Ovary (tissue), 3 donors: ENCODE results near the gene DLX3.

Source experiments
- CTCF ChIP-seq, 3 donors: fragments of 450-650 bp in 2 of 3; fragments of 200-600 bp in 1 of 3; IDR thresholded peaks; one replicate each; pipeline versions ENCODE4 v1.5.1 to v1.8.0; 2016 to 2022; ENCODE audit warnings: antibody characterized with exemption in 3 of 3, mild to moderate bottlenecking in 1 of 3
- EP300 ChIP-seq: sonication (generic); formaldehyde crosslinking; IDR thresholded peaks from one replicate; pipeline ENCODE4 v1.6.1; 2017; ENCODE audit warnings: antibody characterized with exemption
- POLR2A ChIP-seq: fragments of 450-650 bp; IDR thresholded peaks from one replicate; pipeline ENCODE4 v1.6.1; 2017; ENCODE audit warnings: antibody characterized with exemption, mild to moderate bottlenecking, moderate library complexity
- donor health status: DM: no; HTN: no; CAD: no.

- no peak for TF ChIP-seq POLR2A
- TF ChIP-seq CTCF (IDR thresholded peaks at IDR 0.05): no peak
- TF ChIP-seq EP300: no peak
These were observed 44.0 kb upstream of the DLX3 start for GRCh38 chr17:50039058-50039457.
